Gastroesophageal sphincter (tissue), 4 donors: ENCODE measurements around the gene SH3PXD2A. TPM values are rescaled to one million over a fixed set of nuclear protein-coding genes. Genes with fewer than 3 reads are reported as not detected.

Source experiments
- ATAC-seq: fragments of 150-250 bp; one replicate; pipeline ENCODE4 v1.9.1; 2016; ENCODE audit warnings: mild to moderate bottlenecking, moderate library complexity
- H3K27ac ChIP-seq, 4 donors: fragments of 200-600 bp; sonication (generic) in 3 of 4; 1 replicate in 3 of 4; 2 replicates in 1 of 4; pipeline ENCODE4 v1.5.1; 2016 to 2019
- H3K27me3 ChIP-seq: fragments of 200-600 bp; sonication (generic); one replicate; pipeline ENCODE4 v1.5.1; 2019
- H3K36me3 ChIP-seq, 2 donors: fragments of 200-600 bp; sonication (generic); one replicate each; pipeline ENCODE4 v1.5.1; 2019; ENCODE audit warnings: control low read depth in 1 of 2
- H3K4me1 ChIP-seq, 3 donors: fragments of 200-600 bp; sonication (generic); 1 replicate in 2 of 3; 2 replicates in 1 of 3; pipeline ENCODE4 v1.5.1; 2016 to 2019; ENCODE audit warnings: control low read depth in 2 of 3
- H3K4me3 ChIP-seq, 2 donors: fragments of 200-600 bp; sonication (generic); one replicate each; pipeline ENCODE4 v1.5.1; 2019; ENCODE audit warnings: mild to moderate bottlenecking in 1 of 2, moderate library complexity in 1 of 2
- H3K9me3 ChIP-seq, 3 donors: fragments of 200-600 bp; sonication (generic); one replicate each; pipeline ENCODE4 v1.5.1; 2017 to 2019; ENCODE audit warnings: control low read depth in 2 of 3
- EP300 ChIP-seq: sonication (generic); formaldehyde crosslinking; IDR thresholded peaks from one replicate; pipeline ENCODE4 v1.6.1; 2017; ENCODE audit warnings: antibody characterized with exemption, mild to moderate bottlenecking
- POLR2A ChIP-seq, 2 donors: fragments of 450-650 bp; IDR thresholded peaks; one replicate each; pipeline ENCODE4 v1.6.1; 2017; ENCODE audit warnings: antibody characterized with exemption in 2 of 2, mild to moderate bottlenecking in 2 of 2, moderate library complexity in 1 of 2
- POLR2AphosphoS5 ChIP-seq: sonication (generic); formaldehyde crosslinking; IDR thresholded peaks from one replicate; pipeline ENCODE4 v1.6.1; 2017; ENCODE audit warnings: antibody characterized with exemption
- WGBS, 2 donors: methylation state at CpG; one replicate each; pipeline ENCODE4 v1.1.5; 2018; ENCODE audit warnings: low coverage in 1 of 2; 5-methylcytosine and 5-hydroxymethylcytosine counted together
- total RNA-seq, 4 donors: library from RNA; depleted of rRNA; stranded (reverse); fragments of >200 nt; gene quantifications; one replicate each; pipeline ENCODE4 v1.1.0, GENCODE V29; 2016
- TF ChIP-seq, protein P1 (sequence below), 4 experiments: fragments of 200-600 bp in 2 of 4; fragments of 450-650 bp in 2 of 4; sonication (generic) in 1 of 4; IDR thresholded peaks; one replicate each; pipeline ENCODE4 v1.5.1; 2017 to 2019; ENCODE audit warnings: antibody characterized with exemption in 4 of 4, mild to moderate bottlenecking in 2 of 4, moderate library complexity in 2 of 4

Gene SH3PXD2A
- total RNA-seq, 4 donors from 2014 or later, result 31.2 to 65.2 (median 39.5) TPM

DNA sequence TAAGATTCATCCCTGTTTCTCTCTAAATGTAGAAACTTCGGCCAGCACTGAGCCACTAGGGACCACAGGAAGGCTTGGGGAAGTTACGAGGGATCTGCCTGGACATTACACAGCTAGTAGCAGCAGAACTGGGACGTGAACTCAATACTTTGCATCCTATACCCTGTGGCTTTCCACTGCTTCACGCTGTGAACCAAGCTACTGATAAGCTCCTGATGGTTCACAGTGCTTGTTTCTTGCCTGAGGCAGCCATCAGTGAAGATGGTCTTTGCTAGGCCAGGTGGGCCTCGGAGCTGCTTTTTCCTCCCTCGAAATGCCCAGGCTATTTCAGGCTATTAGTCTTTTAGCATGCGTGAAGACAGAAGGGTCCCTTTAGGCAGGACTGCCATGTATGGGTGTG is 132.7 kb downstream of the SH3PXD2A start:
- Histone ChIP-seq H3K36me3 (peaks cover 0 to 26% of the 10 kb centered on the region in 2 donors), H3K27ac (no peak overlapping the region), H3K4me1 (peaks cover 0 to 10% (median 0%) of the 10 kb centered on the region in 3 donors), H3K27me3 (no peaks in the 10 kb centered on the region), H3K4me3 (no peak overlapping the region), H3K9me3 (no peaks in the 10 kb centered on the region)
- ATAC-seq, result no peak
- WGBS, 2 donors, result 81% methylated on average over 4 of the region's 7 CpGs; no CpG with 5 or more reads in 1 of the 2 donors
- TF ChIP-seq POLR2AphosphoS5, result no peak
- TF ChIP-seq EP300, result no peak
- TF ChIP-seq, protein P1, sequence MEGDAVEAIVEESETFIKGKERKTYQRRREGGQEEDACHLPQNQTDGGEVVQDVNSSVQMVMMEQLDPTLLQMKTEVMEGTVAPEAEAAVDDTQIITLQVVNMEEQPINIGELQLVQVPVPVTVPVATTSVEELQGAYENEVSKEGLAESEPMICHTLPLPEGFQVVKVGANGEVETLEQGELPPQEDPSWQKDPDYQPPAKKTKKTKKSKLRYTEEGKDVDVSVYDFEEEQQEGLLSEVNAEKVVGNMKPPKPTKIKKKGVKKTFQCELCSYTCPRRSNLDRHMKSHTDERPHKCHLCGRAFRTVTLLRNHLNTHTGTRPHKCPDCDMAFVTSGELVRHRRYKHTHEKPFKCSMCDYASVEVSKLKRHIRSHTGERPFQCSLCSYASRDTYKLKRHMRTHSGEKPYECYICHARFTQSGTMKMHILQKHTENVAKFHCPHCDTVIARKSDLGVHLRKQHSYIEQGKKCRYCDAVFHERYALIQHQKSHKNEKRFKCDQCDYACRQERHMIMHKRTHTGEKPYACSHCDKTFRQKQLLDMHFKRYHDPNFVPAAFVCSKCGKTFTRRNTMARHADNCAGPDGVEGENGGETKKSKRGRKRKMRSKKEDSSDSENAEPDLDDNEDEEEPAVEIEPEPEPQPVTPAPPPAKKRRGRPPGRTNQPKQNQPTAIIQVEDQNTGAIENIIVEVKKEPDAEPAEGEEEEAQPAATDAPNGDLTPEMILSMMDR (IDR thresholded peaks at IDR 0.05), result no peak
- no peak for TF ChIP-seq POLR2A (IDR thresholded peaks at IDR 0.05)

DNA sequence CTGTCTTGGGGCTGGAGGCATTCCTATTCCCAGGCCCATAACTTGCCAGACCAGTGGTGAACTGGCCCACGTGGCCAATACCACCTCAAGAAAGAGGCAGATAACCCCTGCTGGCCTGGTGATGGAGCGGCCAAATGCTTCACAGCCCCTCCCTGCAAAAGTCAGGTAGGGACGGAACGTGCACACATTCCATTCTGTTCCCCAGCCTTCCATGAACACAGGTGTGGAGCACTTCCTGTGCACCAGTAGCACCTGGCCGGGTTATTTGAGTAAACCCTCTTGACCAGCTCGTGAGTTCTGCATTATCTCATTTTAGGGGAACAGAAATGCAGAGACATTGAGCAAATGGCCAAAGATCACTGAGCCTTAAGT is 134.4 kb downstream of the SH3PXD2A start:
- TF ChIP-seq POLR2A (IDR thresholded peaks at IDR 0.05) (no peak), POLR2AphosphoS5 (no peak), EP300 (no peak)
- TF ChIP-seq, protein P1 (IDR thresholded peaks at IDR 0.05), result no peak
- WGBS, 2 donors, result no CpG with 5 or more reads among the region's 6 CpGs
- ATAC-seq, result no peak
- no peaks in the 10 kb centered on the region for H3K27me3 ChIP-seq
- H3K4me3 ChIP-seq, result no peak overlapping the region
- peaks cover 0 to 19% (median 0%) of the 10 kb centered on the region in 3 donors for H3K4me1 ChIP-seq
- H3K36me3 ChIP-seq, result peaks cover 0 to 26% of the 10 kb centered on the region in 2 donors
- H3K9me3 ChIP-seq, result no peaks in the 10 kb centered on the region
- no peak overlapping the region for H3K27ac ChIP-seq

DNA sequence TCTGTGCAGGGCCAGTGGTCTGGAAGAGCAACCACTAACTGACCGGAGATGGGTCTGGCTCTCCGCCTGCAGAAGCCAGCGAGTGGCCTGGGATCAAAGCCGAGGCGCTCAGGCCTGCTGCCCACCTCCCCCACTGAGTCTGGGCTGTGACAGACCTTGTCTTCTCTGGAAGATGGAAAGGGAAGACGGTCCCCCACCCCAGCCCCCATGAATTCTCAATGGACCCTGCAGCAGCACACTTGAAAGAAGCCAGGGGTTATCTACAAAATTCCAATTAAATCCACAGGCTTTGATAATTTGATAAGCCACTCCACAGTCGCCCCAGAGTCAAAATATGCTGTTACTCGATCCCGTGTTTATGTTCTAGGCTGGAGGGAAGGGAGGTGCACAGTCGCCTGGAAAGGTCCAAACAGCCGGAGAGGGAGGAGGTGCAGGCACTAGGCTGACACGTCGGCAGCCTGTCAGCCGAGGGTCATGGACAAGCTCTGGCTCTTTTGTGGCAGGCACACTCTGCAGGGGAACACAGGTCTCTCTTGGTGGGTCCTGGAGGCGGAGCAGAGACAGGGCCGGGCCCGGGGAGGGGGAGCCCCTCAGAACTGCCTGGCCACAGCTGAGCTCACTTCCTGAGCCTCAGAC is 134.9 kb downstream of the SH3PXD2A start:
- H3K9me3 ChIP-seq, result no peaks in the 10 kb centered on the region
- H3K4me3 ChIP-seq, result no peak overlapping the region
- H3K27ac ChIP-seq, result no peak overlapping the region
- peaks cover 0 to 26% of the 10 kb centered on the region in 2 donors for H3K36me3 ChIP-seq
- no peak for ATAC-seq
- WGBS, 2 donors, result 80 to 85% methylated on average over 1 to 7 of the region's 17 CpGs
- peaks cover 0 to 21% (median 0%) of the 10 kb centered on the region in 3 donors for H3K4me1 ChIP-seq
- TF ChIP-seq POLR2AphosphoS5 (no peak), POLR2A (IDR thresholded peaks at IDR 0.05) (no peak), EP300 (no peak)
- TF ChIP-seq, protein P1 (IDR thresholded peaks at IDR 0.05), result no peak
- no peaks in the 10 kb centered on the region for H3K27me3 ChIP-seq

DNA sequence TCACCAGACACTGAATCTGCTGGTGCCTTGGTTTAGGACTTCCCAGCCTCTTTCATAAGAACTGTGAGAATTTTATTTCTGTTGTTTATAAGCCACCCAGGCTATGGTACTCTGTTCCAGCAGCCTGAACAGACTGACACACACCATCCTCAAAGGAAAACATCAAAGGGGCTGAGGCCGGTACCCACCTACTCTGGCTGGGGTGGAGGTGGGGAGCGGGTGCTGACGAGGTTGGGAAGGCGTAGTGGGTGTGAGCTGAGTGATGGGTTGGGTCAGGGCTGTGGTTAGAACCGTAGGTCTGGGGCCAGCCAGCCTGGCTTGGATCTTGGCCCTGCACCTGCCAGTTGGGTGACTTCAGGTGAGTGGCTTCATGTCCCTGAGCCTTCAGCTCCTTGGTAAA is 136.3 kb downstream of the SH3PXD2A start:
- H3K4me1 ChIP-seq, result peaks cover 0 to 27% (median 0%) of the 10 kb centered on the region in 3 donors
- H3K27ac ChIP-seq, result no peak overlapping the region

More for the DNA sequence above, 136.3 kb downstream of the SH3PXD2A start:
- Histone ChIP-seq H3K9me3 (no peaks in the 10 kb centered on the region), H3K36me3 (peaks cover 0 to 26% of the 10 kb centered on the region in 2 donors), H3K4me3 (no peak overlapping the region), H3K27me3 (no peaks in the 10 kb centered on the region)
- 85% methylated on average over 4 of the region's 5 CpGs; no CpG with 5 or more reads in 1 of the 2 donors for WGBS, 2 donors
- TF ChIP-seq POLR2AphosphoS5 (no peak), POLR2A (IDR thresholded peaks at IDR 0.05) (no peak), EP300 (no peak)
- TF ChIP-seq, protein P1 (IDR thresholded peaks at IDR 0.05), result no peak
- no peak for ATAC-seq
